ENCODE results near the gene CDIP1.

The CDIP1 gene

GRCh38 chr16:4570688-4571321 is 32.2 kb upstream of the CDIP1 start:
- Histone ChIP-seq H4K20me1 (ENCODE audit: insufficient read depth) (no peaks in the 10 kb centered on the region), H2AFZ (ENCODE audit: low read depth) (no peak overlapping the region), H3K36me3 (ENCODE audit: insufficient read depth) (no peaks in the 10 kb centered on the region), H3K4me3 (IDR thresholded peaks at IDR 0.05; ENCODE audit: insufficient read depth, low read depth, low read length) (no peak overlapping the region), H3K79me2 (ENCODE audit: insufficient read depth, low read depth) (no peaks in the 10 kb centered on the region), H3K4me2 (no peak overlapping the region), H3K9ac (no peak overlapping the region), H3K27ac (no peak overlapping the region), H3K27me3 (ENCODE audit: insufficient read depth, low read depth) (no peaks in the 10 kb centered on the region), H3K4me1 (ENCODE audit: low read depth, poor library complexity, severe bottlenecking) (peaks cover 11% of the 10 kb centered on the region)
- TF ChIP-seq CTCF (conservative IDR thresholded peaks at IDR 0.05; ENCODE audit: low read depth, low read length) = no peak

- H3K4me3 ChIP-seq (IDR thresholded peaks at IDR 0.05; ENCODE audit: insufficient read depth, low read depth, low read length) = no peak overlapping the region
- TF ChIP-seq CTCF (conservative IDR thresholded peaks at IDR 0.05; ENCODE audit: low read depth, low read length) = no peak
- H3K4me2 ChIP-seq = no peak overlapping the region
- no peaks in the 10 kb centered on the region for H3K79me2 ChIP-seq (ENCODE audit: insufficient read depth, low read depth)
- H2AFZ ChIP-seq (ENCODE audit: low read depth) = no peak overlapping the region
- H3K27ac ChIP-seq = no peak overlapping the region
- H4K20me1 ChIP-seq (ENCODE audit: insufficient read depth) = no peaks in the 10 kb centered on the region
- no peaks in the 10 kb centered on the region for H3K27me3 ChIP-seq (ENCODE audit: insufficient read depth, low read depth)
- no peak overlapping the region for H3K9ac ChIP-seq
- no peaks in the 10 kb centered on the region for H3K36me3 ChIP-seq (ENCODE audit: insufficient read depth)
- peaks cover 11% of the 10 kb centered on the region for H3K4me1 ChIP-seq (ENCODE audit: low read depth, poor library complexity, severe bottlenecking)
These were observed 31.5 kb upstream of the CDIP1 start for GRCh38 chr16:4570086-4570485.

- Histone ChIP-seq H2AFZ (ENCODE audit: low read depth) (no peak overlapping the region), H3K79me2 (ENCODE audit: insufficient read depth, low read depth) (no peaks in the 10 kb centered on the region), H3K27me3 (ENCODE audit: insufficient read depth, low read depth) (no peaks in the 10 kb centered on the region; the same call in 1 of the 2 replicates), H3K36me3 (ENCODE audit: insufficient read depth) (no peaks in the 10 kb centered on the region), H3K27ac (no peak overlapping the region), H3K4me2 (no peak overlapping the region), H3K4me1 (ENCODE audit: low read depth, poor library complexity, severe bottlenecking) (peaks cover 11% of the 10 kb centered on the region), H3K9ac (no peak overlapping the region), H3K4me3 (IDR thresholded peaks at IDR 0.05; ENCODE audit: insufficient read depth, low read depth, low read length) (no peak overlapping the region), H4K20me1 (ENCODE audit: insufficient read depth) (no peaks in the 10 kb centered on the region)
- TF ChIP-seq CTCF (conservative IDR thresholded peaks at IDR 0.05; ENCODE audit: low read depth, low read length) = no peak
These were observed 27.6 kb upstream of the CDIP1 start for GRCh38 chr16:4566144-4566543.

DNA sequence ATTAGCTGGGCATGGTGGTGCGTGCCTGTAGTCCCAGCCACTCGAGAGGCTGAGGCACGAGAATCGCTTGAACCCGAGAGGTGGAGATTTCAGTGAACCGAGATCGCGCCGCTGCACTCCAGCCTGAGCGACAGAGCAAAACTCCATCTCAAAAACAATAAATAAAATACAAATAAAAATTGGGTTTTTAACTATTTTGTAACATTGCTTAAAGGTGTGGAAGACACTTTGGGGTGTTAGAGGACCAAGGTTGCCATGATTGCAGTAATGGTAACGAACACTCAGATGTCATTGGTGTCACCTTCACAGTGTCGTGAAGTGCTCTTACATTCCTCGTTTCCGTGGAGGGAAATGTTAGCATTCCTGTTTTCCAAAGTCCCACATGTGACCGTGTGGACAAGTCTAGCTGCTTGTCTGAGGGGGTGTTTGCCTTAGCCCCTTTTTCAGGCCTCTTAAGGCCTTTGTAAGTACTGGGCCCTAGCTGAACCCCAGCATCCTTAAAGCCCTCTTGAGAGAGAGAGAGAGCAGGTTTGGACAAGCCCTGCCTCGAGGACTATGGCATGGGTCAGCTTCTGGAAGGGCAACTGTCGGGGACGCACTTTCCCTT is 26.2 kb upstream of the CDIP1 start:
- H3K4me3 ChIP-seq (IDR thresholded peaks at IDR 0.05; ENCODE audit: insufficient read depth, low read depth, low read length) = no peak overlapping the region
- no peak for TF ChIP-seq CTCF (conservative IDR thresholded peaks at IDR 0.05; ENCODE audit: low read depth, low read length)
- no peaks in the 10 kb centered on the region for H3K36me3 ChIP-seq (ENCODE audit: insufficient read depth)
- H4K20me1 ChIP-seq (ENCODE audit: insufficient read depth) = no peaks in the 10 kb centered on the region
- no peaks in the 10 kb centered on the region; the same call in 1 of the 2 replicates for H3K27me3 ChIP-seq (ENCODE audit: insufficient read depth, low read depth)
- H3K4me1 ChIP-seq (ENCODE audit: low read depth, poor library complexity, severe bottlenecking) = peaks cover 11% of the 10 kb centered on the region
- H3K9ac ChIP-seq = no peak overlapping the region
- no peak overlapping the region for H3K4me2 ChIP-seq
- H3K79me2 ChIP-seq (ENCODE audit: insufficient read depth, low read depth) = no peaks in the 10 kb centered on the region
- H3K27ac ChIP-seq = no peak overlapping the region
- no peak overlapping the region for H2AFZ ChIP-seq (ENCODE audit: low read depth)

Data from KMS-11 (cell line).